NK-92 treated with Interleukin-12 subunit alpha and Interleukin-12 subunit beta, amount 100 ng/mL, for 24 hours (cell line): ENCODE measurements around the gene CCDC88C.

Experiments
- DNase-seq: peaks from one replicate; lab custom pipeline; 2025; lab: John Stamatoyannopoulos, UW

CCDC88C gene

DNA sequence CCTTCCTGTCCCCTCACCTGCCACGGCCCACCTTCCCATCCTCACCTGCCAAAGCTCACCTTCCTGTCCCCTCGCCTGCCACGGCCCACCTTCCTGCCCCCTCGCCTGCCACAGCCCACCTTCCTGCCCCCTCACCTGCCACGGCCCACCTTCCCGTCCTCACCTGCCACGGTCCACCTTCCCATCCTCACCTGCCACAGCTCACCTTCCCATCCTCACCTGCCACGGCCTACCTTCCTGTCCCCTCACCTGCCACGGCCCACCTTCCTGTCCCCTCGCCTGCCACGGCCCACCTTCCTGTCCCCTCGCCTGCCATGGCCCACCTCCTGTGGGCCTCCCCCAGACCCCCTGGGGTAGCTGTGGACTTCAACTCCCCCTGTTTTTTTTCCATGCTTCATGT is 124.3 kb downstream of the CCDC88C start:
- no peak for DNase-seq

- DNase-seq, result no peak
Observed at GRCh38 chr14:91292491-91292890, 125.1 kb downstream of the CCDC88C start.

DNA sequence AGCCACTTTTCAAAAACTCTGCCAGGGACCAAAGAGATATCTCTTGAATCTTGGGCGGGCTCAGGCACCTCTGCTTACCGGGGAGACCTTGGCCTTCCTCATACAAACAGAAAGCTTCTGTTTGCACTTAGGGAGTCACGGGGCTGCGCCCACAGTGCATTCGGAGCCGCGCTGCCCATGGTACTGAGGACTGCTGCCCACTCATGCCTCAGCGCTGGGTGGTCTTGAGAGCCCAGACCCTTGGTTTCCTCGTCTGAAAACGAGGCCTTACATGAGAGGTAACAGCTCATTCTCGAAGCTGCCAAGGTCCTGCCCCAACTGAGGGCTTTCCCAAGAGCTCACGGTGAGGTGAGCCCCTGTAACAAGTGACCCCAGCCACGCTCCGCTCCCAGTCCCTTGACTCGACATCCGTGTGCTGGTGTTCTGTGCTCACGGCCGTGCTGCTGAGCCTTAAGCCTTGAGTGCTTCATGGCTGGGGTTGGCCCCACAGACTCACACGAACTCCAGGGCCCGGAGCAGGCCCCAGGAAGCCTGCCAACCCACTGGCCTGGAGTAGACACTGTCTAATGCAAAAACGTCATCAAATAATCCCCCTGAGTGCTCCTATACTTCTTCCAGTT is 125.7 kb downstream of the CCDC88C start:
- no peak for DNase-seq

- no peak for DNase-seq
Observed at GRCh38 chr14:91290986-91291385, 126.6 kb downstream of the CCDC88C start.

GRCh38 chr14:91289464-91289863 is 128.2 kb downstream of the CCDC88C start:
- no peak for DNase-seq

- no peak for DNase-seq
Observed at GRCh38 chr14:91288876-91289275, 128.7 kb downstream of the CCDC88C start.

DNA sequence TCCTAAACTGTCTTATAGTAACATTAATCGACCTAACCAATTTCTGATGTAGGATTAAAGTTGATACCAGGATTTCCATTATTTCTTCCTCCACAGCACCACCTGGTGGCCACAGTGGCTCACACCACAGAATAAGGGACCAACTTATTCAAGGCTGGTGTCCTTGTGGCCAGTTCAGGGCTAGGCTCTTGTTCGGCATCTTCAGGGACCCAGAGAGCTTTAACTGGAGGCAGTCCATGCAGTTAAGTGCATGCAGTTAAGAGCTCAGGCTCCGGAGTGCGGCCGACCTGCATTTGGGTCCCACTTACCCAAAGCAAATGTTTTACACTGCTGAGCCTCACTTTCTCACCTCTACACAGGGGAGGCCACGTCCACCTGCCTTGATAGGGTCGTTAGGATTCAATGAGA is 131.1 kb downstream of the CCDC88C start:
- DNase-seq, result peak; percentile 50

GRCh38 chr14:91284791-91285548 is 132.7 kb downstream of the CCDC88C start:
- DNase-seq, result no peak

DNA sequence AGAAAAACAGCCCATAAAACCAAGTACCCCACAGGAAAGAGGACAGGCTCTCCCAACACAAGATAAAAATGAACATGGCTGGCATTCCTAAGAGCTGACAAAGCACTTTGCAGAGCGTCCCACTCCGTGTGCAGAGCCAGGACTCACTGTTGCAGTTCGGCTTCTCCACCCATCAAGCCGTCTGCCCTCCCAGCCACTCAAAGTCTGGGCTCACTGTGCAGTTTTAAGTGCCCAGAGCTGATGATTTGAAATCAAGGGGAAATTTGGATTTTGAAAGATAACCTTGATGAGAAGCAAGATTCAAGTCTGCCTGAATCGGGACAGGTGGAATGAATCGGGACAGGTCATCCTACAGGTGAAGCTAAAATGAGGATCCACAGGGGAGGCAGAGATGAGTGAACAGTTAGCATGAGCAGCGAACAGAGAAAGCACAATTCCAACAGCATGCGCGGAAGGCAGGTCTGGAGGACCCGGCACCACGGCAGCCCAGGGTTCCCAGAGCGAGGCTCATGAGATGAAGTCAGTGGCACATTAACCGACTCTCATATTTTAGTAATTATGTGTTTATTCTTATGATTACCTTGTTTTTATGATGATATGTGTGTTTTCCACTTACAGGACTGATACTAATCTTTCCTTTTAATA is 133.4 kb downstream of the CCDC88C start:
- DNase-seq, result no peak

GRCh38 chr14:91283666-91284065 is 134.0 kb downstream of the CCDC88C start:
- DNase-seq, result no peak

GRCh38 chr14:91282954-91283645 is 134.5 kb downstream of the CCDC88C start:
- no peak for DNase-seq

- DNase-seq, result no peak
Observed at GRCh38 chr14:91281346-91281745, 136.3 kb downstream of the CCDC88C start.

- no peak for DNase-seq
Observed at GRCh38 chr14:91280129-91280528, 137.5 kb downstream of the CCDC88C start.

DNA sequence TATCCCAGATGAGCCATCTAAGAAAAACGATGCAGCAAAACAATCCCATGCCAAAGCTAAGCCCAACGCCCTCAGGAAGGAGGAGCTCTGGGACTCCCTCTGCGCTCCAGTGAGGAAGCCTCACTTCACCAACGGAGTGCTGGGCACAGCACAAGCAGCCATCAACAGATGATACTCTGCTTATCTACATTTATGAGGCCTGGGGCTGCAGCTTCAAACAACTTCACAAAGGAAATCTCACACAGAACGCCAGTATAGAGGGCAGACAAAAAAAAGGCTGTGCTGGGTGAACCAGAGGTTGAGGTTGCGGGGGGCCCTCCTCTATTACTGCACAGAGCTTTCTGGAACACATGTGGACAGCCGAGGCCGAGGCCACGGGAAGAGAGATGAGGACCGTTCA is 138.3 kb downstream of the CCDC88C start:
- DNase-seq, result no peak

- DNase-seq, result no peak
Observed at GRCh38 chr14:91278383-91278715, 139.3 kb downstream of the CCDC88C start.

GRCh38 chr14:91277546-91278382 is 139.9 kb downstream of the CCDC88C start:
- no peak for DNase-seq

- no peak for DNase-seq
Observed at GRCh38 chr14:91274796-91275195, 142.8 kb downstream of the CCDC88C start.

- no peak for DNase-seq
Observed at GRCh38 chr14:91273885-91274273, 143.7 kb downstream of the CCDC88C start.

DNA sequence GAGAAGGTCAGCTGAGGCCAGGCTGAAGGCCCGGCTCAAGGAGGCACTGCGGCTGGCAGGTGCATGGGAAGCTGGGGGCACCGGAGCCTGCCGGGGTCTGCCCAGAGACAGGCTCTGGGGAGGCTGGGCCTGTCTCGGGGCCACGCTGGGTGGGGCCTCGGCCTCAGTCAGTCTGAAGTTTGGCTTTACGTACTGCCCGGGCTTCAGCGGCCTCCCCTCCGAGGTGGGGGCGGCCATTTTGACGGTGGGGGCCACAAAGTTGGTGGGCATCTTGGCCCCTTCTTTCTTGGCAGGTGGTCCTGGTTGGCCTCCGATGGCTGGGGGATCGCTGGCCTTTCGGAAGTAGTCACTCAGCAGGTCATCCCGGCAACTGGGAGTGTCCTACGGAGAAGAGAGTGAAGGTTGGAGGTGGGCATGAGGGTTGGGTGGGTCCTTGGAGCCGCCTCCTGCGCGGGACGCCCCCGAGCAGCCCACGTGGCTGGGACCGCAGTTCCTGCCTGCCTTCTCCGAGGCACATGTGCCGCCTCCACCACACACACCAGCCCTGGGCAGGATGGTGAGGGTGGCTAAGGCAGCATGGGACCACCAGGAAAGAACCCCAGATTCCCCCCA is 144.2 kb downstream of the CCDC88C start:
- no peak for DNase-seq

DNA sequence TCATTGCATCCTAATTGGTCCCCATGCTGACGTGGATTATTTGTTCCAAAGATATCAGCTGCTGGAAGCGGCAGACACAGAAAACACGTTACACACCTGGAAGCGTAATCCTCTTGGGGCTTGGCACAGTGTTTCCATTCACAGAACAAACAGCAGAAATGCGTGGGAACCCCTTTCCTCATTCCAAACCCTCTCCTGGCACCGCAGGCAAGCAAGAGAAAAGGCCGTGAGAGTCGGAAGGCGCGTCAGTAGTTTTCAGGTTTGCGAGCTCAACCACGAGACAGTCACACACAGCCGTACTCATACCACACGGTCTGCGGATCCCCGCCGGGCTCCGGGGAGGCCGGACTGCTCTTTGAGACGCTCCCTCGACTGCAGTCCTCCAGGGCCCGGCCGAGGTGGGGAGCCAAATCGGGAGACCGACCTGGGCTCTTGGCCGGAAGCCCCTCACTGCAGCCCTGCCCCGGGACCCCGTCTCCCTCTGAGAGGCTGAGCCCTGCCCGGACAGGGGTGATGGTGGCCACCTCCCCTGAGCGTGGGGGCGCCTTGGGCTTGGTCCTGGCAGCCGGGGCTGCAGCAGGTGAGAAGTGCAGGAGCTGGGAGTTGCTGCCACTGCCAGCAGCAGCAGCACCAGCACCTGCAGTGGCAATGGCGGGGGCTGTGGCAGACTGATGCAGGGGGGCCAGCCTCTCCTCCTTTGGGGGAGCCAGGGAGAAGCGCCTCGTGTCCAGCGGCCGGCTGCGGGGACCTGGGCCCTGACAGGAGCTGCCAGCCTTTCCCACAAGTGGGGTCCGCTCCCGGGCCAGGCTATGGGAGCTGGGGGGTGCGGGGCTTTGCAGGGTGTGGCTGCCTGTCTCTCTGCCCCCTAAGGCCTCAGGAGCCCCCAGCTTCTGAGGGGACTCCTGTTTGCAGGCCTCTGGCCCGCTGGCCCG is 145.0 kb downstream of the CCDC88C start:
- DNase-seq, result no peak
